RWPE2 (cell line): ENCODE results near the gene SCAMP1.

ENCODE experiments used
- ATAC-seq: fragments of 200-7000 bp; cut with Tn5 transposase; 3 replicates; pipeline ENCODE4 v1.9.1; 2021; ENCODE audit warnings: low read depth
- DNase-seq: peaks from one replicate; pipeline ENCODE4 v3.0.0-alpha.2; 2020; ENCODE audit warnings: low spot score
- H3K27ac ChIP-seq: fragments of 450-650 bp; 2 replicates; pipeline ENCODE4 v1.5.1; 2017; ENCODE audit warnings: mild to moderate bottlenecking; ENCODE audit not compliant: poor library complexity, severe bottlenecking
- H3K27me3 ChIP-seq: fragments of 250-450 bp; sonication (Bioruptor Pico); 2 replicates; pipeline ENCODE4 v1.5.1; 2021; ENCODE audit warnings: mild to moderate bottlenecking, moderate library complexity; ENCODE audit not compliant: insufficient read depth, poor library complexity, severe bottlenecking
- H3K36me3 ChIP-seq: fragments of 250-450 bp; sonication (Bioruptor Pico); 2 replicates; pipeline ENCODE4 v1.5.1; 2020; ENCODE audit warnings: low read depth, mild to moderate bottlenecking, moderate library complexity
- H3K4me1 ChIP-seq: fragments of 250-450 bp; sonication (Bioruptor Pico); 2 replicates; pipeline ENCODE4 v1.5.1; 2021; ENCODE audit warnings: mild to moderate bottlenecking, moderate library complexity; ENCODE audit not compliant: insufficient read depth, poor library complexity, severe bottlenecking
- H3K4me3 ChIP-seq: fragments of 250-450 bp; sonication (Bioruptor Pico); 2 replicates; pipeline ENCODE4 v1.5.1; 2021; ENCODE audit warnings: mild to moderate bottlenecking, moderate library complexity; ENCODE audit not compliant: severe bottlenecking
- H3K9me3 ChIP-seq: fragments of 250-450 bp; sonication (Bioruptor Pico); 2 replicates; pipeline ENCODE4 v1.5.1; 2021; ENCODE audit warnings: mild to moderate bottlenecking, moderate library complexity; ENCODE audit not compliant: severe bottlenecking
- CTCF ChIP-seq: fragments of 450-650 bp; IDR thresholded peaks from one replicate; pipeline ENCODE4 v1.5.1; 2017; ENCODE audit warnings: mild to moderate bottlenecking, moderate library complexity; ENCODE audit not compliant: poor library complexity, severe bottlenecking

Gene SCAMP1

GRCh38 chr5:78513441-78513840 lies 153.0 kb downstream of the SCAMP1 start:
- no peak overlapping the region for H3K4me3 ChIP-seq
- H3K27ac ChIP-seq, result peak overlapping the region; percentile 71
- H3K36me3 ChIP-seq, result peaks cover 8% of the 10 kb centered on the region; the same call in 1 of the 2 replicates
- no peak for TF ChIP-seq CTCF
- H3K4me1 ChIP-seq, result peaks cover 27% of the 10 kb centered on the region
- DNase-seq (no peak), ATAC-seq (no peak)
- no peaks in the 10 kb centered on the region for H3K9me3 ChIP-seq
- H3K27me3 ChIP-seq, result no peaks in the 10 kb centered on the region

GRCh38 chr5:78514427-78515330 lies 154.3 kb downstream of the SCAMP1 start:
- Histone ChIP-seq H3K27ac (peak overlapping the region; percentile 71), H3K9me3 (no peaks in the 10 kb centered on the region), H3K36me3 (peaks cover 7% of the 10 kb centered on the region; the same call in 1 of the 2 replicates), H3K27me3 (no peaks in the 10 kb centered on the region), H3K4me1 (peaks cover 38% of the 10 kb centered on the region), H3K4me3 (no peak overlapping the region)
- TF ChIP-seq CTCF, result no peak
- ATAC-seq, result peak; percentile 47
- no peak for DNase-seq

- Histone ChIP-seq H3K9me3 (no peaks in the 10 kb centered on the region), H3K4me1 (peaks cover 38% of the 10 kb centered on the region), H3K27ac (peak overlapping the region; percentile 71), H3K36me3 (peaks cover 5% of the 10 kb centered on the region; the same call in 1 of the 2 replicates), H3K4me3 (no peak overlapping the region), H3K27me3 (no peaks in the 10 kb centered on the region)
- DNase-seq, result no peak
- TF ChIP-seq CTCF, result no peak
- no peak for ATAC-seq
Measured at GRCh38 chr5:78515670-78516069, 155.3 kb downstream of the SCAMP1 start.

GRCh38 chr5:78518365-78519197 lies 158.2 kb downstream of the SCAMP1 start:
- peaks cover 38% of the 10 kb centered on the region for H3K4me1 ChIP-seq
- TF ChIP-seq CTCF, result no peak
- H3K27me3 ChIP-seq, result no peaks in the 10 kb centered on the region
- H3K9me3 ChIP-seq, result no peaks in the 10 kb centered on the region
- DNase-seq (no peak), ATAC-seq (peak; percentile 96)
- peaks cover 3% of the 10 kb centered on the region; the same call in 1 of the 2 replicates for H3K36me3 ChIP-seq
- H3K4me3 ChIP-seq, result no peak overlapping the region
- peak overlapping the region; percentile 88 for H3K27ac ChIP-seq
